GM12878 (cell line): Measurements from ENCODE around the gene DIP2B. TPM values are rescaled to one million over a fixed set of nuclear protein-coding genes. Genes with fewer than 3 reads are reported as not detected.

Experiments used
- ATAC-seq: fragments of 200-7000 bp; cut with Tn5 transposase; 3 replicates; pipeline ENCODE4 v1.9.1; 2020; ENCODE audit warnings: mild to moderate bottlenecking, moderate library complexity
- BruUV-seq: library from RNA; stranded (reverse); fragments of 400-500 nt; replicated peaks from 2 replicates; lab custom pipeline; 2021; lab: Mats Ljungman, UMichigan
- CTCF ChIA-PET: fragments of 300-600 bp; sonication (Branson Sonifier 250); formaldehyde crosslinking; extraction: SDS; loops from one replicate; lab custom pipeline; 2021; ENCODE audit warnings: inconsistent platforms; lab: Yijun Ruan, JAX
- POLR2A ChIA-PET: fragments of 350-600 bp; formaldehyde crosslinking; extraction: SDS; loops from one replicate; lab custom pipeline; 2021; ENCODE audit warnings: inconsistent platforms; lab: Charles Lee
- RAD21 ChIA-PET: fragments of 300-600 bp; sonication (Branson Sonifier 250); formaldehyde crosslinking; loops from one replicate; lab custom pipeline; 2023; ENCODE audit warnings: antibody characterized with exemption; ENCODE audit not compliant: unreplicated experiment; lab: Charles Lee
- SMC1A ChIA-PET: fragments of 300-600 bp; sonication (Branson Sonifier 250); formaldehyde crosslinking; loops from one replicate; lab custom pipeline; 2023; ENCODE audit not compliant: unreplicated experiment, uncharacterized antibody; lab: Charles Lee
- DNase-seq: peaks from one replicate; pipeline ENCODE4 v3.0.0-alpha.2; 2011; ENCODE audit warnings: low read depth, low spot score
- FAIRE-seq: peaks from 3 replicates; lab custom pipeline; 2011; peaks lifted over from hg19 to GRCh38; lab: Jason Lieb, UNC
- H2AFZ ChIP-seq: 2 replicates; pipeline ENCODE4 v1.6.0; 2011; ENCODE audit warnings: low read depth, low read length, control low read depth; ENCODE audit not compliant: control insufficient read depth
- H3K27ac ChIP-seq: 2 replicates; pipeline ENCODE4 v1.5.1; 2011; ENCODE audit warnings: control low read depth; ENCODE audit not compliant: control insufficient read depth, insufficient read depth
- H3K27me3 ChIP-seq, 2 experiments: replicated peaks in 1 of 2; 2 replicates each; pipeline versions ENCODE4 v1.6.0 to v1.6.1; 2011; ENCODE audit warnings: low read length in 1 of 2; ENCODE audit not compliant: control insufficient read depth in 2 of 2, insufficient read depth in 2 of 2
- H3K36me3 ChIP-seq, 2 experiments: 2 replicates each; pipeline ENCODE4 v1.5.1; 2011; ENCODE audit warnings: low read length in 1 of 2; ENCODE audit not compliant: control insufficient read depth in 2 of 2, insufficient read depth in 2 of 2
- H3K4me1 ChIP-seq: 2 replicates; pipeline ENCODE4 v1.6.1; 2011; ENCODE audit warnings: mild to moderate bottlenecking, low read length, moderate library complexity, mixed read lengths; ENCODE audit not compliant: control insufficient read depth, insufficient read depth
- H3K4me2 ChIP-seq: 2 replicates; pipeline ENCODE4 v1.6.0; 2011; ENCODE audit warnings: control low read depth; ENCODE audit not compliant: control insufficient read depth, insufficient read depth
- H3K4me3 ChIP-seq: fragments of 200-600 bp; sonication (generic); 2 replicates; pipeline ENCODE4 v1.5.1; 2016
- H3K79me2 ChIP-seq: 2 replicates; pipeline ENCODE4 v1.6.0; 2011; ENCODE audit warnings: low read length; ENCODE audit not compliant: control insufficient read depth, insufficient read depth
- H3K9ac ChIP-seq: 2 replicates; pipeline ENCODE4 v1.8.0; 2011; ENCODE audit warnings: low read length, control low read depth, mixed read lengths; ENCODE audit not compliant: control insufficient read depth, insufficient read depth
- H3K9me3 ChIP-seq: replicated peaks from 3 replicates; pipeline ENCODE4 v1.5.1; 2011; ENCODE audit warnings: mild to moderate bottlenecking, low read length; ENCODE audit not compliant: control insufficient read depth, insufficient read depth
- H4K20me1 ChIP-seq: 2 replicates; pipeline ENCODE4 v1.6.0; 2011; ENCODE audit not compliant: control insufficient read depth, insufficient read depth
- E2F4 ChIP-seq: IDR thresholded peaks from 2 replicates; pipeline ENCODE4 v1.6.1; 2012; ENCODE audit warnings: low read depth, low read length, improper control_type of control experiment
- KLF5 ChIP-seq: fragments of 450-650 bp; IDR thresholded peaks from 2 replicates; pipeline ENCODE4 v1.6.1; 2014; ENCODE audit warnings: mild to moderate bottlenecking; ENCODE audit not compliant: partially characterized antibody
- MLLT1 ChIP-seq: fragments of 450-650 bp; IDR thresholded peaks from 2 replicates; pipeline ENCODE4 v1.6.1; 2016; ENCODE audit warnings: mild to moderate bottlenecking
- SKIL ChIP-seq: fragments of 450-650 bp; IDR thresholded peaks from 2 replicates; pipeline ENCODE4 v1.6.1; 2017; ENCODE audit warnings: mild to moderate bottlenecking, low read depth, inconsistent platforms; ENCODE audit not compliant: poor library complexity, severe bottlenecking
- ZNF274 ChIP-seq: IDR thresholded peaks from one replicate; pipeline ENCODE4 v1.8.0; 2011; ENCODE audit not compliant: insufficient read length, insufficient read depth
- ZNF384 ChIP-seq: IDR thresholded peaks from 2 replicates; pipeline ENCODE4 v1.6.1; 2012; ENCODE audit warnings: low read depth, mild to moderate bottlenecking, low read length, improper control_type of control experiment, borderline replicate concordance
- WGBS: methylation state at CpG from one replicate; pipeline ENCODE4 v1.1.6; 2016; ENCODE audit warnings: low lambda C conversion rate; ENCODE audit not compliant: insufficient replicate concordance, insufficient coverage; ENCODE audit errors: missing lambda C conversion rate; 5-methylcytosine and 5-hydroxymethylcytosine counted together
- in situ Hi-C: fragments of 300-500 bp; cut with MboI; formaldehyde crosslinking; loops from 9 replicates; pipeline ENCODE4 v1.14.3; 2018; ENCODE audit warnings: mixed read lengths
- intact Hi-C: fragments of 100-400 bp; cut with micrococcal nuclease; formaldehyde crosslinking; loops from one replicate; pipeline ENCODE4 v1.14.2; 2022; ENCODE audit not compliant: unreplicated experiment
- polyA plus RNA-seq, 11 experiments: library from polyadenylated mRNA; depleted of rRNA in 4 of 11; unstranded in 6 of 11; stranded (reverse) in 5 of 11; fragments of >200 nt; fragmentation: Nextera tagmentation in 4 of 11; fragmentation: Illumina TruSeq in 1 of 11; extraction: Ambion mirVana in 4 of 11; extraction: Trizol in 1 of 11; gene quantifications; 1 replicate in 1 of 11; 2 replicates in 10 of 11; pipeline versions ENCODE4 v1.2.1 to v1.2.3, GENCODE V29; 2011 to 2016; ENCODE audit warnings: inconsistent platforms in 2 of 11, missing spikeins in 2 of 11, low read depth in 1 of 11
- total RNA-seq, 4 experiments: library from RNA; depleted of rRNA in 3 of 4; stranded (reverse); fragments of >200 nt in 3 of 4; fragmentation: Illumina TruSeq in 1 of 4; extraction: Trizol in 1 of 4; gene quantifications; 2 replicates each; pipeline versions ENCODE4 v1.2.1 to v1.2.3, GENCODE V29; 2013 to 2021

DIP2B gene
- total and polyA plus RNA-seq, 10 of the 15 experiments (the other 5 are each of a cell fraction or from before 2014, with no cell fraction given) = 4.5 to 30.0 (median 18.6) TPM

- Histone ChIP-seq H2AFZ (no peak overlapping the region), H4K20me1 (no peaks in the 10 kb centered on the region), H3K9ac (no peak overlapping the region), H3K79me2 (peaks cover 21% of the 10 kb centered on the region), H3K27ac (no peak overlapping the region), H3K4me2 (no peak overlapping the region), H3K27me3 (no peaks in the 10 kb centered on the region), H3K4me3 (no peak overlapping the region), H3K4me1 (peaks cover 3% of the 10 kb centered on the region; the same call in 1 of the 2 replicates), H3K9me3 (no peaks in the 10 kb centered on the region), H3K36me3 (no peaks in the 10 kb centered on the region)
- SMC1A ChIA-PET = interaction anchor here (1.5 to 4.9 kb wide), 4 partner anchors 10 to 88 kb away, joined by 3 to 43 read pairs (median 9); no protein-coding TSS in a partner anchor
- intact Hi-C loops = no loop called here
- ATAC-seq (no peak), FAIRE-seq (no peak), DNase-seq (no peak)
- 97% methylated on average over 3 of the region's 3 CpGs for WGBS
- POLR2A ChIA-PET = interaction anchor here (0.6 kb wide), 1 partner anchor 69 kb away, joined by 3 read pairs; no protein-coding TSS in a partner anchor
- RAD21 ChIA-PET = interaction anchor here (1.0 kb wide), 1 partner anchor 43 kb away, joined by 3 read pairs; no protein-coding TSS in a partner anchor
- TF ChIP-seq SKIL (no peak), ZNF384 (no peak), E2F4 (no peak), MLLT1 (no peak), KLF5 (no peak), ZNF274 (no peak)
- in situ Hi-C loops = no loop called here
- CTCF ChIA-PET = interaction anchor here (0.9 to 1.5 kb wide), 2 partner anchors 20 to 25 kb away, joined by 3 read pairs; no protein-coding TSS in a partner anchor
- no TSS peak for BruUV-seq
These were observed 90.9 kb downstream of the DIP2B start for GRCh38 chr12:50595667-50596066.
